RWPE1 (cell line): Measurements from ENCODE around the gene ZNF836.
A peak's percentile ranks its signal among the peaks of the same experiment; 100 is the strongest.

Experiments used
- CTCF ChIA-PET: fragments of 350-600 bp; sonication (Branson Sonifier 250); formaldehyde crosslinking; extraction: SDS; loops from one replicate; lab custom pipeline; 2021; lab: Yijun Ruan, JAX
- POLR2A ChIA-PET: fragments of 400-600 bp; formaldehyde crosslinking; extraction: SDS; loops from one replicate; lab custom pipeline; 2020; ENCODE audit warnings: antibody characterized with exemption; ENCODE audit not compliant: low non-redundant PET; lab: Yijun Ruan, JAX
- DNase-seq: peaks from one replicate; pipeline ENCODE4 v3.0.0; 2012; ENCODE audit warnings: low spot score
- H3K27ac ChIP-seq: fragments of 450-650 bp; 2 replicates; pipeline ENCODE4 v1.5.1; 2017
- TF ChIP-seq, protein P1 (sequence below): fragments of 450-650 bp; conservative IDR thresholded peaks from 2 replicates; pipeline ENCODE4 v1.5.1; 2017; ENCODE audit warnings: low read depth, mild to moderate bottlenecking

ZNF836 gene

DNA sequence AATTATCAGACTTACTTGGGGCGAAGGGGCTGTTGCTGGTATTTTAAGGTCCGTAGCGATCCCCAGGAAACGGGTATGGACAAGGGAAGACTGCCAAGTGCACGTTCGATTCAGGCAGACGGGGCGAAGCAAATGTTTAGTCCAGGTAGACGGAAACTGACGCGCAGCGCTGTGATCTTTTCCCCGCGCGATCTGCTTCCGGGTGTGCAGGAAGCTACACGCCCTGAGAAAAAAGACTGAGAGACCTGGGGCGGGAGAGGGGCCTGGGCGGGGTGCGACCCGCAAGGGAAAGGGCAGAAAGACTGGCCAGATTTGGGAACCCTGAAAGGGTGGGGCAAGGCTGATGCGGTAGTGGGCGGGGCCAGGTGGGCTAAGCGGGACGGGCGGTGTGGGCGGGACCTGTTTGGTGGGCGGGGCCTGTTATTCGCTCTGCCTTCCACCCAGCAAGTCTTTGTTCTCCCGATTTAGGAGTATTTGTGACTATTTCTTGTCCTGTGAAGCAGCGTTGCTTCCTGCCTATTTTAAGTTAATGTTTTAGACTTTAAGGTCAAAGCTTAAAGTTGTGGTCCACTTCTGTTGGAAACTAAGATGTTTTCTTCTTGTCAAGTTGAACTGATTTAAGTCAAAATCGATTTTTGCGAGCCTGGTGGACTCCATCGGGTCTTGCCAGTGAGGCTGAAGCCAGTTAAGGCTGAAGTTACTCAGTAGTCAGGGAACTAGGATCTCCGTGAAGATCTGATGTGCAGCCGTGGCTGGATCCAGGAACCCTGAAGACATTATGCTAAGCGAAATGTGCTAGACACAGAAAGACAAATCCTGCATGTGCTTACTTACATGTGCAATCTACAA is at the start of gene ZNF836:
Gene ZNF836, minus strand, starts transcription at position 301 of the 849 bp plus-strand sequence. CDS start 3,549 bp downstream, outside the sequence.
- peak; percentile 87 for DNase-seq
- TF ChIP-seq, protein P1, sequence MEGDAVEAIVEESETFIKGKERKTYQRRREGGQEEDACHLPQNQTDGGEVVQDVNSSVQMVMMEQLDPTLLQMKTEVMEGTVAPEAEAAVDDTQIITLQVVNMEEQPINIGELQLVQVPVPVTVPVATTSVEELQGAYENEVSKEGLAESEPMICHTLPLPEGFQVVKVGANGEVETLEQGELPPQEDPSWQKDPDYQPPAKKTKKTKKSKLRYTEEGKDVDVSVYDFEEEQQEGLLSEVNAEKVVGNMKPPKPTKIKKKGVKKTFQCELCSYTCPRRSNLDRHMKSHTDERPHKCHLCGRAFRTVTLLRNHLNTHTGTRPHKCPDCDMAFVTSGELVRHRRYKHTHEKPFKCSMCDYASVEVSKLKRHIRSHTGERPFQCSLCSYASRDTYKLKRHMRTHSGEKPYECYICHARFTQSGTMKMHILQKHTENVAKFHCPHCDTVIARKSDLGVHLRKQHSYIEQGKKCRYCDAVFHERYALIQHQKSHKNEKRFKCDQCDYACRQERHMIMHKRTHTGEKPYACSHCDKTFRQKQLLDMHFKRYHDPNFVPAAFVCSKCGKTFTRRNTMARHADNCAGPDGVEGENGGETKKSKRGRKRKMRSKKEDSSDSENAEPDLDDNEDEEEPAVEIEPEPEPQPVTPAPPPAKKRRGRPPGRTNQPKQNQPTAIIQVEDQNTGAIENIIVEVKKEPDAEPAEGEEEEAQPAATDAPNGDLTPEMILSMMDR: no peak
- CTCF ChIA-PET: no interaction called here
- H3K27ac ChIP-seq: peak within 1 kb of the TSS; percentile 83
- POLR2A ChIA-PET: no interaction called here

DNA sequence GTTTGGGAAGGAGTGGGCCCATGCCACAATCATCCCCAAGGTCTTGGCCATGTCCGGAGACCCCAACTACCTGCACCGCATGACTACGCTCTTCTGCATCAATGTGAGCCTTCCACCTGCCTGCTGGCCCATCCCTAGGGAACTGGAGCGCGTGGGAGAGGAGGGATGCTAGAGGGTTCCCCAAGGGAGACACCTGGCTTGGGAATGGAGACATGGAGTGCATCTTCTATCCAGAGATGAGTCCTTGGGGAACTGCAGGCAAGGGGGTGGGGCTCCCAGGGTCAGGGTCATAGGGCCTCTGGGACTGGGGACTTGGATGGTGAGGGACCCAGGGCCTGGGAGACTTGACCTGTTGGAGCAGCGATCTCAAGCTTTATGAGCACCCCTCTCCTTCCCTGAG is 49.6 kb upstream of the ZNF836 start:
- H3K27ac ChIP-seq: no peak overlapping the region
- POLR2A ChIA-PET: no interaction called here
- TF ChIP-seq, protein P1: no peak
- CTCF ChIA-PET: no interaction called here
- no peak for DNase-seq

DNA sequence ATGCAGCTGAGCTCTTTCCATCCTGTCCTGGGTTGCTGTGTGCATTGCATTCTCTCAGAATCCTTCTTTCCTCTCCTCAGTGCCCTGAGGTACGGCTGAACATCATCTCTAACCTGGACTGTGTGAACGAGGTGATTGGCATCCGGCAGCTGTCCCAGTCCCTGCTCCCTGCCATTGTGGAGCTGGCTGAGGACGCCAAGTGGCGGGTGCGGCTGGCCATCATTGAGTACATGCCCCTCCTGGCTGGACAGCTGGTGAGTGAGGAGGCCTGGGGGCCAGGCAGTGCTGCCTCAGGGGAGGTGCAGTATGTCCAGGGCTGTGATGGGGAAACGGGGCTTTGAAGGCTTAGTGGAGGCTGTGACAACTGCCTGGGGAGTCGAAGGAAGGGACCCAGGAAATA is 48.2 kb upstream of the ZNF836 start:
- POLR2A ChIA-PET: no interaction called here
- DNase-seq: no peak
- TF ChIP-seq, protein P1: no peak
- CTCF ChIA-PET: no interaction called here
- no peak overlapping the region for H3K27ac ChIP-seq

DNA sequence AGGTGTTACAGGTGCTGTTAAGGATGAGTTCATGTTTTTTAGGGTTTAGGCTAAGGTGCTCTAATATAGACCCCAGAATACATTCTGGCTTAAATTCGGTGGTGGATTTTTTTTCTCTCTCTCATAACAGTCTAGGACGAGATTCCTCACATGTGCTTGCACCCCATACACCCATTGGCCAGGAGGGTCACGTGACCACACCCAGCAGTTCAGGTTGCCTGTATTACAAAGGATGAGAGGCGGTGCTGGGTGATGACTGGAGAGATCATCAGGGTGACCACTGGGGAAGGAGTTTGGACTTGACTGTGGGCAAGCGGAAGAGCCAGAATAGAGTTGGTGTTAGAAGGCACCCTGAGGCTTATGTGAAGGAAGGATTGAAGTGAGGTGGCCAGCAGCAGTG is 46.2 kb upstream of the ZNF836 start:
- DNase-seq: no peak
- ChIA-PET CTCF (no interaction called here), POLR2A (no interaction called here)
- TF ChIP-seq, protein P1: no peak
- no peak overlapping the region for H3K27ac ChIP-seq

DNA sequence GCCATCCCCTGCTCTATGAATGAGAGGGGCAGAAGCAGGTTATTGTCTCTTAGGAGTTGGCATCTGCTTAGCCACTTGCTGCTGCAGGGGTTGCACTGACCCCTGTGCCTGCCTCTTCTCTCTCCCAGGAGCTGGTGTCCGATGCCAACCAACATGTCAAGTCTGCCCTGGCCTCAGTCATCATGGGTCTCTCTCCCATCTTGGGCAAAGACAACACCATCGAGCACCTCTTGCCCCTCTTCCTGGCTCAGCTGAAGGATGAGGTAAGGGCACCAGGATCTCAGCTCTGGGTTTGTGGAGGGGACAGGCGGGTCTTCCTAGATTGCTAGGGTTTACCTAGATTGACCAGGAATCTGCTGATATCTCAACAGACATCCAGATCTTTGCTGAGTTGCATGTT is 45.0 kb upstream of the ZNF836 start:
- POLR2A ChIA-PET: no interaction called here
- CTCF ChIA-PET: no interaction called here
- TF ChIP-seq, protein P1: no peak
- no peak overlapping the region for H3K27ac ChIP-seq
- no peak for DNase-seq

DNA sequence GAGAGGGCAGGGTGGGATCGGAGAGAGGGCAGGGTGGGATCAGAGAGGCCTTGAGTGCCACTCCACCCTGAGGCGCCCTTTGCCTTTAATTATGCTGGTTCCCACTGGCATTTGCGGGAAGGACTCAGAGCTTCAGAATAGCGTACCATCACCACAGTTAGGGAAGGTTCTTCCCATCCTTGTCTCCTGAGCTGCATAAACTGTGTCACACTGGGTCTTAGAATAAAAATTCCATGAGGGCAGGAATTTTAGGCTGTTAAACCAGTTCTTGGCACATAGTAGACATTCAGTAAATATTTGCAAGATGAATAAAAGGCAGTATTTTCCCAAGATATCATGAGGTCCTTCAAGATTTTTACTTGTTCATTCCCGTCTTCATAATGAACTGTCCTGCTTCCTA is 42.8 kb upstream of the ZNF836 start:
- no peak overlapping the region for H3K27ac ChIP-seq
- ChIA-PET POLR2A (interaction anchor here (0.7 kb wide), 1 partner anchor 606 kb away, joined by 3 read pairs; no protein-coding TSS in a partner anchor), CTCF (no interaction called here)
- DNase-seq: no peak
- TF ChIP-seq, protein P1: no peak
